Neutrophil (primary cell): Measurements from ENCODE around the gene TPST2.

Experiments used
- H3K27ac ChIP-seq: fragments of 200-600 bp; sonication (generic); 2 replicates; pipeline ENCODE4 v1.5.1; 2016; ENCODE audit warnings: mild to moderate bottlenecking, moderate library complexity
- H3K27me3 ChIP-seq: fragments of 200-600 bp; sonication (generic); 2 replicates; pipeline ENCODE4 v1.6.0; 2016; ENCODE audit warnings: mild to moderate bottlenecking
- H3K36me3 ChIP-seq: fragments of 200-600 bp; sonication (generic); 2 replicates; pipeline ENCODE4 v1.5.1; 2017
- H3K4me1 ChIP-seq, 2 experiments: fragments of 200-600 bp in 1 of 2; sonication (generic) in 1 of 2; 1 replicate in 1 of 2; 2 replicates in 1 of 2; pipeline versions ENCODE4 v1.5.1 to v1.6.1; 2013 to 2016; ENCODE audit warnings: low read depth in 1 of 2, low read length in 1 of 2, mild to moderate bottlenecking in 1 of 2, moderate library complexity in 1 of 2; ENCODE audit not compliant: control insufficient read depth in 1 of 2, insufficient read depth in 1 of 2
- H3K4me3 ChIP-seq, 2 experiments: fragments of 200-600 bp in 1 of 2; sonication (generic) in 1 of 2; 1 replicate in 1 of 2; 2 replicates in 1 of 2; pipeline ENCODE4 v1.5.1; 2013 to 2016; ENCODE audit warnings: low read depth in 1 of 2, low read length in 1 of 2, mild to moderate bottlenecking in 1 of 2, moderate library complexity in 1 of 2
- H3K9me3 ChIP-seq: fragments of 200-600 bp; sonication (generic); 2 replicates; pipeline ENCODE4 v1.5.1; 2016
- TF ChIP-seq, protein P1 (sequence below): fragments of 200-600 bp; sonication (generic); IDR thresholded peaks from 2 replicates; pipeline ENCODE4 v1.5.1; 2016; ENCODE audit warnings: antibody characterized with exemption

The TPST2 gene

DNA sequence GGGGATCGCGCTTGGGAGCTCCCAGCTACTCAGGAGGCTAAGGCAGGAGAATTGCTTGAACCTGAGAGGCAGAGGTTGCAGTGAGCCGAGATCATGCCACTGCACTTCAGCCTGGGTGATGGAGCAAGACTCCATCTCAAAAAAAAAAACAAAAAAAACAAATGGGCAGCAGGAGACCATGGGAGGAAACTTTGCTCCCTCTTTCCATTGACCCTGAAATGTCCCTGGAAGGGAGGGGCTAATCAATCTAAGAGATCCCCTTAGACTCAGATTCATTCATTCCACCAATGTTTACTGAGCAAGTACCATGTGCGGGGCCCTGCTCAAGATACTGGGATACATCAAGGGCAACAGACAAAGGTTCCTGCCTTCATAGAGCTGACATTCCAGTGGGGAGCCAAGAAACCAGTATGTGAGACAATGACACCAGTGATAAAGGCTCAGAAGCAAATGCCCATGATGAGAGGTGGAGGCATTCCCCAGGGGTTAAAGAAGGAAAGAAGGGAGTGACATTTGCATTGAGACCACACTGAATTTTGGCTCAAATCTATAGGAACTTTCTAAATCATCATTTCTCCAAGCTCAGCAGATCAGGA, 39.9 kb downstream of the TPST2 start:
- H3K27ac ChIP-seq = no peak overlapping the region
- peaks cover 33% of the 10 kb centered on the region for H3K36me3 ChIP-seq
- H3K9me3 ChIP-seq = no peaks in the 10 kb centered on the region
- TF ChIP-seq, protein P1, sequence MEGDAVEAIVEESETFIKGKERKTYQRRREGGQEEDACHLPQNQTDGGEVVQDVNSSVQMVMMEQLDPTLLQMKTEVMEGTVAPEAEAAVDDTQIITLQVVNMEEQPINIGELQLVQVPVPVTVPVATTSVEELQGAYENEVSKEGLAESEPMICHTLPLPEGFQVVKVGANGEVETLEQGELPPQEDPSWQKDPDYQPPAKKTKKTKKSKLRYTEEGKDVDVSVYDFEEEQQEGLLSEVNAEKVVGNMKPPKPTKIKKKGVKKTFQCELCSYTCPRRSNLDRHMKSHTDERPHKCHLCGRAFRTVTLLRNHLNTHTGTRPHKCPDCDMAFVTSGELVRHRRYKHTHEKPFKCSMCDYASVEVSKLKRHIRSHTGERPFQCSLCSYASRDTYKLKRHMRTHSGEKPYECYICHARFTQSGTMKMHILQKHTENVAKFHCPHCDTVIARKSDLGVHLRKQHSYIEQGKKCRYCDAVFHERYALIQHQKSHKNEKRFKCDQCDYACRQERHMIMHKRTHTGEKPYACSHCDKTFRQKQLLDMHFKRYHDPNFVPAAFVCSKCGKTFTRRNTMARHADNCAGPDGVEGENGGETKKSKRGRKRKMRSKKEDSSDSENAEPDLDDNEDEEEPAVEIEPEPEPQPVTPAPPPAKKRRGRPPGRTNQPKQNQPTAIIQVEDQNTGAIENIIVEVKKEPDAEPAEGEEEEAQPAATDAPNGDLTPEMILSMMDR = no peak
- peaks cover 4 to 6% of the 10 kb centered on the region in 2 experiments for H3K4me1 ChIP-seq
- no peaks in the 10 kb centered on the region for H3K27me3 ChIP-seq
- no peak overlapping the region for H3K4me3 ChIP-seq

DNA sequence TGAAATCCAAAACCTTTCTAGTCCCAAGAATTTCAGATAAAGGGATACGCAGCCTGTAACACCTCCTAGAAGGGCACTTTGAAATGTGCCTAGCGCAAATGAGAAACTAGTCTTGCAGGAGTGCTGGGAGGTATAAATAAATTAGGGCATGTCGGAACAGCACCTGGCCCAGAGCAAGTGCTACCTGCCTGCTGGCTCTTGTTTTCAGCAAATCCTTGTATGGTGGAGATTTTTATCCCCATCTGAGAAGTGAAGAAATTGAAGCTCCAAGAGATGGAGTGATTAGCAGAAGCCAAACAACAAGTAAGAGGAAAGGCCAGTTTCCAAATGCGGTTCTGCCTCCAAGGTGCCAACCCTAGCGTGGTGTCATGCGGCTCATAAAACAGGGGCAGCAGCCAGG, 40.9 kb downstream of the TPST2 start:
- H3K27ac ChIP-seq = no peak overlapping the region
- H3K27me3 ChIP-seq = no peaks in the 10 kb centered on the region
- peaks cover 4 to 6% of the 10 kb centered on the region in 2 experiments for H3K4me1 ChIP-seq
- peaks cover 37% of the 10 kb centered on the region for H3K36me3 ChIP-seq
- TF ChIP-seq, protein P1 = no peak
- no peaks in the 10 kb centered on the region for H3K9me3 ChIP-seq
- no peak overlapping the region for H3K4me3 ChIP-seq

DNA sequence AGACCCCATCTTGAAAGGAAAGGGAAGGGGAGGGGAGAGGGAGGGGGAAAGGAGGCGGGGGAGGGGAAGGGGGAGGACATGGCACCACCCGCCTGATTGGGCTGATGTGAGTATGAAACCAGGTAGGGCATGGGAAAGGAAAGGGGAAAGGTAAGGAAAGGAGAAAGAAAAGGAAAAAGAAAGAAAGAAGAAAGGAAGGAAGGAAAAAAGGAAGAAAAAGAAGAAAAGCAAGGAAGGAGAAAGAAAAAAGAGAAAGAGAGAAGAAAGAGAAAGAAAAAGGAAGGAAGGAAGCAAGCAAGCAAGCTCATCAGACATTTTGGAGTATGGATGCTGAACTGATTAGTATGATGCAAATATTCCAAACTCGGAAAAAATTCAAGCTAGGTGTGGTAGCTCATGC, 41.6 kb downstream of the TPST2 start:
- TF ChIP-seq, protein P1 = no peak
- Histone ChIP-seq H3K4me3 (no peak overlapping the region), H3K9me3 (no peaks in the 10 kb centered on the region), H3K36me3 (peaks cover 44% of the 10 kb centered on the region), H3K27ac (no peak overlapping the region), H3K4me1 (peaks cover 4 to 6% of the 10 kb centered on the region in 2 experiments), H3K27me3 (no peaks in the 10 kb centered on the region)

DNA sequence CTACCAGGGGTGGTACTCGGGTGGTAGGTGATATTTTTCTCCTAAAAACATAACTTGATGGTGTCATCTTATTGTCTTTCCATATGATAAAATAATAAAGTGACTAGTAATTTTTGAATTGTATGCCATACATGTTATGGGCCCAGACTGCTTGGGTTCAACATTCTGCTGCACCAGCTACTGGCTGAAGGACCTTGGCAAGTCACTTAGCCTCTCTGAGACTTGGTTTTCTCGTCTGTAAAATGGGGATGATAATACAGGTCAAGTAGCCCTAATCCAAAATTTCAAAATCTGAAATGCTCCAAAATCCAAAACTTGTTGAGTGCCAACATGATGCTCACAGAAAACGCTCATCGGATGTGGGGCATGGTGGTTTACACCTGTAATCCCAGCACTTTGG, 42.1 kb downstream of the TPST2 start:
- Histone ChIP-seq H3K27me3 (no peaks in the 10 kb centered on the region), H3K36me3 (peaks cover 48% of the 10 kb centered on the region), H3K4me3 (no peak overlapping the region), H3K9me3 (no peaks in the 10 kb centered on the region), H3K4me1 (peaks cover 6 to 7% of the 10 kb centered on the region in 2 experiments), H3K27ac (no peak overlapping the region)
- TF ChIP-seq, protein P1 = no peak

DNA sequence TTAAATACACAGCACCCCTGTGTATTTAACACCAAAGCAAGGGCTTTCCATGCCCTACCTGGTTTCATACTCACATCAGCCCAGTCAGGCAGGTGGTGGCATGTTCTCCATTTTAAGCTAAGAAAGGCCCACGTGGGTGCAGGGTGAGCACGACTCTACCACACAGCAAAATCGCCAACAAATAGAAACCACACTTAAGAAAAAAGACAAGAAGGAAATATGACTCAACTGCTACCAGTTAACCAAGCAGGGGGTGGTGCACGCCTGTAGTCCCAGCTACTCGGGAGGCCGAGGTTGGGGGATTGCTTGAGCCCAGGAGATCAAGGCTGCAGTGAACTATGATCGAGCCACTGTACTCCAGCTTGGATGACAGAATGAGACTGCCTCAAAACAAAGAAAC, 42.5 kb downstream of the TPST2 start:
- H3K36me3 ChIP-seq = peaks cover 53% of the 10 kb centered on the region
- H3K4me1 ChIP-seq = peaks cover 6 to 7% of the 10 kb centered on the region in 2 experiments
- TF ChIP-seq, protein P1 = no peak
- H3K27me3 ChIP-seq = no peaks in the 10 kb centered on the region
- no peak overlapping the region for H3K4me3 ChIP-seq
- peak overlapping the region; percentile 25 for H3K27ac ChIP-seq
- H3K9me3 ChIP-seq = no peaks in the 10 kb centered on the region
